Tibial nerve (tissue), 4 donors: ENCODE results near the gene CRYBG3. TPM values are rescaled to one million over a fixed set of nuclear protein-coding genes. Genes with fewer than 3 reads are reported as not detected.
A peak's percentile ranks its signal among the peaks of the same experiment; 100 is the strongest.

Experiments used
- DNase-seq, 2 donors: peaks; one replicate each; pipeline ENCODE4 v3.0.0-alpha.2; 2019; ENCODE audit warnings: low spot score in 2 of 2
- H3K27ac ChIP-seq, 4 donors: fragments of 200-600 bp; sonication (generic) in 3 of 4; one replicate each; pipeline ENCODE4 v1.5.1; 2017 to 2019; ENCODE audit warnings: mild to moderate bottlenecking in 1 of 4
- H3K27me3 ChIP-seq, 2 donors: fragments of 200-600 bp; sonication (generic) in 1 of 2; one replicate each; pipeline versions ENCODE4 v1.5.1 to v1.6.0; 2017 to 2019
- H3K36me3 ChIP-seq, 3 donors: fragments of 200-600 bp; sonication (generic); one replicate each; pipeline ENCODE4 v1.5.1; 2018 to 2019
- H3K4me1 ChIP-seq, 4 donors: fragments of 200-600 bp; sonication (generic) in 3 of 4; one replicate each; pipeline ENCODE4 v1.5.1; 2017 to 2019
- H3K4me3 ChIP-seq, 4 donors: fragments of 200-600 bp; sonication (generic) in 3 of 4; one replicate each; pipeline ENCODE4 v1.5.1; 2017 to 2019; ENCODE audit warnings: mild to moderate bottlenecking in 1 of 4, moderate library complexity in 1 of 4
- H3K9me3 ChIP-seq, 4 donors: fragments of 200-600 bp; sonication (generic) in 3 of 4; one replicate each; pipeline ENCODE4 v1.5.1; 2017 to 2019
- EP300 ChIP-seq, 2 donors: sonication (generic); formaldehyde crosslinking; IDR thresholded peaks; one replicate each; pipeline ENCODE4 v1.6.1; 2017; ENCODE audit warnings: antibody characterized with exemption in 2 of 2, mild to moderate bottlenecking in 1 of 2
- POLR2A ChIP-seq, 2 donors: fragments of 450-650 bp; IDR thresholded peaks; one replicate each; pipeline ENCODE4 v1.6.1; 2017; ENCODE audit warnings: antibody characterized with exemption in 2 of 2, mild to moderate bottlenecking in 2 of 2, moderate library complexity in 2 of 2
- WGBS, 2 donors: methylation state at CpG; one replicate each; pipeline ENCODE4 v1.1.5; 2018; 5-methylcytosine and 5-hydroxymethylcytosine counted together
- total RNA-seq, 4 donors: library from RNA; depleted of rRNA; stranded (reverse); fragments of >200 nt; gene quantifications; one replicate each; pipeline ENCODE4 v1.1.0, GENCODE V29; 2016
- TF ChIP-seq, protein P1 (sequence below), 5 experiments: fragments of 200-600 bp in 3 of 5; fragments of 450-650 bp in 2 of 5; sonication (generic) in 3 of 5; IDR thresholded peaks; one replicate each; pipeline ENCODE4 v1.5.1; 2016 to 2019; ENCODE audit warnings: antibody characterized with exemption in 5 of 5, mild to moderate bottlenecking in 3 of 5, moderate library complexity in 2 of 5

Gene CRYBG3
- total RNA-seq, 4 donors from 2014 or later, result 30.9 to 48.1 (median 32.1) TPM

DNA sequence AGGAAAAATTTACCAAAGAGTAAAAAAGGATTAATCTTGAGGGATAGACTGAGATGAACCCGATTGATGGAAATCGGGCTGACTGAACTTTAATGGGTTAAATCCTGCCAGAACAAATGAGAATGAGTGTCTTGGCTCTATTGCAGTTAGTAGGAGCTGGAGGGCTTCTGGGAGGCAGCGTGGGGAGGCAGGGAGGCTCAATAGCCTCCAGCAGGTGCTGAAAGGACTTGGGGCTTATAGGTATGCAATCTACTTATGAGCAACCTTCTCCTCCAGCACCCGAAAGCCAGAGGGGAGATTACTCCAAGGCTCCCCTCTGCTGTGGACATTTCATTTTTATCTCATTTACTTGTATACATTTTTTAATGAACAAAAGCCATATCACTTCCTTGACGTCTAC is 1.0 kb upstream of the CRYBG3 start:
- H3K9me3 ChIP-seq, result no peaks in the 10 kb centered on the region
- H3K27me3 ChIP-seq, result no peaks in the 10 kb centered on the region
- no peak for DNase-seq
- H3K4me1 ChIP-seq, result peaks cover 0 to 35% (median 5%) of the 10 kb centered on the region in 4 donors
- TF ChIP-seq, protein P1, sequence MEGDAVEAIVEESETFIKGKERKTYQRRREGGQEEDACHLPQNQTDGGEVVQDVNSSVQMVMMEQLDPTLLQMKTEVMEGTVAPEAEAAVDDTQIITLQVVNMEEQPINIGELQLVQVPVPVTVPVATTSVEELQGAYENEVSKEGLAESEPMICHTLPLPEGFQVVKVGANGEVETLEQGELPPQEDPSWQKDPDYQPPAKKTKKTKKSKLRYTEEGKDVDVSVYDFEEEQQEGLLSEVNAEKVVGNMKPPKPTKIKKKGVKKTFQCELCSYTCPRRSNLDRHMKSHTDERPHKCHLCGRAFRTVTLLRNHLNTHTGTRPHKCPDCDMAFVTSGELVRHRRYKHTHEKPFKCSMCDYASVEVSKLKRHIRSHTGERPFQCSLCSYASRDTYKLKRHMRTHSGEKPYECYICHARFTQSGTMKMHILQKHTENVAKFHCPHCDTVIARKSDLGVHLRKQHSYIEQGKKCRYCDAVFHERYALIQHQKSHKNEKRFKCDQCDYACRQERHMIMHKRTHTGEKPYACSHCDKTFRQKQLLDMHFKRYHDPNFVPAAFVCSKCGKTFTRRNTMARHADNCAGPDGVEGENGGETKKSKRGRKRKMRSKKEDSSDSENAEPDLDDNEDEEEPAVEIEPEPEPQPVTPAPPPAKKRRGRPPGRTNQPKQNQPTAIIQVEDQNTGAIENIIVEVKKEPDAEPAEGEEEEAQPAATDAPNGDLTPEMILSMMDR (IDR thresholded peaks at IDR 0.05), result no peak
- TF ChIP-seq EP300 (IDR thresholded peaks at IDR 0.05) (no peak), POLR2A (IDR thresholded peaks at IDR 0.05) (no peak)
- H3K4me3 ChIP-seq, result peak overlapping the region in 2 of 4 donors; percentile 66 to 82
- no peaks in the 10 kb centered on the region for H3K36me3 ChIP-seq
- H3K27ac ChIP-seq, result peak overlapping the region in 2 of 4 donors; percentile 91
- 86 to 92% methylated on average over 5 of the region's 5 CpGs for WGBS, 2 donors

DNA sequence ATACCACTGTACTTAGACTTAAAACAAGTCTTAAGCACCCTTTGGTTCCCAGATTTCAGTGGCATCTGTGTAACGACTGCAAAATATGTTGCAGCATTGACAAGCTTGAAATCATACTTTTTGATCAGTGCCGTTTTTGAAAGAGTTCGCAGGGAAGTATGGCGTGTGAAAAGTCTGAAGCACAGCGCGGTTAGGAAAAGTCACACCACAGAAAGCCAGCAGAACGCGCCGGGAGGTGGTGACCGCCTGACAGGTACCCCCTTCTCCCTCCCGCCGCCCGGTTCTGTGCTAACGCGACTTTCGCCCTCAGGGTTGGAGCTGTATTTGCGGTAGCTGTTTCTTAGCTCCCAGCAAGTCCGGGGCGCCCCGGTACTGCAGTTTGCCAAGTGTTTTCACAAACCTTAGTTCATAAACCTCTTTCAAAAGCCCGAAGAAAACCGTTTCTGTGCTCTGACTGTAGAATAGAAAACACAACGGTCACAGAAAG is 481 bp upstream of the CRYBG3 start:
- Histone ChIP-seq H3K36me3 (no peaks in the 10 kb centered on the region), H3K27ac (peak overlapping the region; percentile 66 to 91 (median 89)), H3K4me1 (peaks cover 0 to 40% (median 5%) of the 10 kb centered on the region in 4 donors), H3K27me3 (no peaks in the 10 kb centered on the region), H3K4me3 (peak overlapping the region; percentile 52 to 82 (median 74)), H3K9me3 (no peaks in the 10 kb centered on the region)
- 1 to 2% methylated on average over 23 of the region's 23 CpGs for WGBS, 2 donors
- DNase-seq, result peak; percentile 12 to 32
- TF ChIP-seq, protein P1 (IDR thresholded peaks at IDR 0.05), result peak in 1 of 5 experiments; percentile 43
- no peak for TF ChIP-seq POLR2A (IDR thresholded peaks at IDR 0.05)

DNA sequence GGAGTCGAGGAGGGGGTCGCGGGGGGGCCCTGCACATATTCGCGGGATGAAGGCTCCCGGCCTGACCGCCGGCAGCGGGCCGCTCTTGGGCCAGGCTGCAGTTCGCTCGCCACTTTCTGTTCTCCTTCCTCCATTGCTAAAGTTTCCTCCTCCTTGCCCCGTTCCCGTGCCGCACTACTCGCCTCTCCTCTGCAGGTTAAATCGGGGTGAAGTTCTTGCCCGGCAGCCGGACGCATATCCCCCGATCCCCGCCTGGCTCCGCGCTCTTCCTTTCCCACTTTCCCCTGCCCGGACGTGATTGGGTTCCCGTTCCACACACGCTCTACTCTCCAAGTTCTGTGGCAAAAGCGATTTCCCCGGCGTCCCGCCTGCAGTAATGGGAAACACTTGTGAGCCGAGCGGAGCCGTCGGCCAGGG is 556 bp downstream of the CRYBG3 start:
- TF ChIP-seq, protein P1 (IDR thresholded peaks at IDR 0.05), result no peak
- TF ChIP-seq EP300 (IDR thresholded peaks at IDR 0.05), result no peak
- TF ChIP-seq POLR2A (IDR thresholded peaks at IDR 0.05), result no peak
- 0 to 1% methylated on average over 31 to 35 of the region's 36 CpGs for WGBS, 2 donors
- Histone ChIP-seq H3K4me1 (peaks cover 0 to 49% (median 5%) of the 10 kb centered on the region in 4 donors), H3K36me3 (no peaks in the 10 kb centered on the region), H3K9me3 (no peaks in the 10 kb centered on the region), H3K27ac (peak overlapping the region; percentile 66 to 91 (median 89)), H3K27me3 (no peaks in the 10 kb centered on the region), H3K4me3 (peak overlapping the region; percentile 52 to 82 (median 74))
- DNase-seq, result peak; percentile 31 to 52

DNA sequence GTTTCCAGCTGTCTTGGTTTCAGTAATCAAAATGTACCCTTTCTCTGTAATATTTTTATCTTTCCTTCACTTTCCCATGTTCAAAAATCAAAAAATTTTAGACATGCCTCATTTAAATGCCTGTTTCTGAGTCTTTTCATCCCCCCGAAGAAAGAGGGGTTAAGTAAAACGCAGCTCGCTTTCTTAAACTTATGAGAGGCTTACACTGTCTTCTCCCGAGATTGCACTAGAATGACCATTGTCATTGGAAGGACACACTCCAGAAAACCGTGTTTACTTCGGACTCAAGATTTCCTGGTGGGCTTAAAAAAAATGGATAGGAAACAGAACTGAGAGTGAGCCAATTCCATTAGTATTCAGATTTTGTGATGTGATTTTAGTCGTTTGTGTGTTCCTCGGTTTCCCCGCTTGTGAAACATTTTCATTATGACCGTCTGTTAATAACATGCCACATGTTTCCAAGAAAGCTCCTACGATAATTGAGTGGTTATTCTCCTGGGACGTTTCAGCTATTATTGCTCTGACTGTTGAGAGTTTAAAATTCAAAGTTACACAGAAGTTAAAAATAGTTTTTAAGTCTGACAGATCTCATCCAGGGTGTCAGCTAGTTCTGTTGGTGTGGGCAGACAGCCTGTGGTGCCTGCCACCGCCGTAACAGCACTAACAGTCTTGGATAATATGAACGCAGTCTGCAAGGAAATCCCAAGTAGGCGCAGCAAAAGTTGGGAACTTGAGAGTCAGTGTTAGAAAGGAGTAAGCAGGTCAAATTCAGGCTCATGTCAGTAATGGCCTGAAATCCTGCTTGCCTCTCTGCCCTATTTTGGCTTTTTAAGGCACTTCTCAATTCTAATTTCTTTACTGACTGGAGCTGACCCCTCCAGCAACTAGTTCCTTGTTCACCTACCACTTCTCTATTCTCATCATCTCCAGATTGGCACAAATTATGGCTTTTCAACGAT is 1.5 kb downstream of the CRYBG3 start:
- peaks cover 0 to 59% (median 5%) of the 10 kb centered on the region in 4 donors for H3K4me1 ChIP-seq
- H3K9me3 ChIP-seq, result no peaks in the 10 kb centered on the region
- H3K27me3 ChIP-seq, result no peaks in the 10 kb centered on the region
- no peaks in the 10 kb centered on the region for H3K36me3 ChIP-seq
- no peak for DNase-seq
- peak overlapping the region; percentile 52 to 82 (median 74) for H3K4me3 ChIP-seq
- TF ChIP-seq, protein P1 (IDR thresholded peaks at IDR 0.05), result no peak
- TF ChIP-seq EP300 (IDR thresholded peaks at IDR 0.05) (peak in 1 of 2 donors; percentile 22), POLR2A (IDR thresholded peaks at IDR 0.05) (no peak)
- WGBS, 2 donors, result 9 to 12% methylated on average over 17 of the region's 17 CpGs
- peak overlapping the region; percentile 19 to 91 (median 89) for H3K27ac ChIP-seq

DNA sequence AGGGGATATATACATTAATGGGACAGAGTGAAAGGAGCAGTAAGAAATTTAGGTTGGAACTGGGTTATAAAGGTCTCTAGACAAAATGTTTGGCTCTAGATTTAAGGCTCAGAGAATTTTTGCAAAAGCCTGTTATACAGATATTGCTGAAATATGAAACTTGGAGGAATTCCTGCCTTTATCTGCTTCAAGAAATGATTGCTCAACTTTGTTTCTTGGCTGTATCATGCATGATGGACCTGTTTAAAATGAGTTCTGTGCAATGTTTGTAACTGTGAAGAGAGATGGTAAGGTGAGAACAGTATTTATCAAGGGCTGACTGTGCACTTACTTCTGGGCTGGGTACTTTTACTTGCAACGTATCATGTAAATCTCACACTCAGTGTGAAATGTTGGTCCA is 3.3 kb downstream of the CRYBG3 start:
- H3K36me3 ChIP-seq, result no peaks in the 10 kb centered on the region
- H3K9me3 ChIP-seq, result no peaks in the 10 kb centered on the region
- peaks cover 0 to 67% (median 5%) of the 10 kb centered on the region in 4 donors for H3K4me1 ChIP-seq
- no peak for TF ChIP-seq EP300 (IDR thresholded peaks at IDR 0.05)
- TF ChIP-seq POLR2A (IDR thresholded peaks at IDR 0.05), result no peak
- TF ChIP-seq, protein P1 (IDR thresholded peaks at IDR 0.05), result no peak
- H3K27ac ChIP-seq, result no peak overlapping the region
- DNase-seq, result no peak
- H3K27me3 ChIP-seq, result no peaks in the 10 kb centered on the region
- H3K4me3 ChIP-seq, result no peak overlapping the region
- 87 to 96% methylated on average over 1 of the region's 1 CpG for WGBS, 2 donors
